ENCODE measurements around the gene CNIH3. TPM values are rescaled to one million over a fixed set of nuclear protein-coding genes. Genes with fewer than 3 reads are reported as not detected.

CNIH3 gene
- total and polyA plus RNA-seq, 10 of the 15 experiments (the other 5 are each of a cell fraction or from before 2014, with no cell fraction given), result 0.77 to 5.8 (median 1.8) TPM

GRCh38 chr1:224670506-224670905, 54.4 kb downstream of the CNIH3 start:
- intact Hi-C loops (cut with micrococcal nuclease; ENCODE audit: unreplicated experiment) (no loop called here), in situ Hi-C loops (cut with MboI) (no loop called here)
- Histone ChIP-seq H3K9ac (ENCODE audit: control insufficient read depth, insufficient read depth, low read length) (no peak overlapping the region), H3K4me2 (ENCODE audit: control insufficient read depth, insufficient read depth) (no peak overlapping the region), H3K9me3 (replicated peaks; ENCODE audit: control insufficient read depth, insufficient read depth, low read length) (no peaks in the 10 kb centered on the region; the same call in 2 of the 3 replicates), H3K36me3 (ENCODE audit: control insufficient read depth in 2 of 2, insufficient read depth in 2 of 2, low read length in 1 of 2) (no peaks in the 10 kb centered on the region), H3K27me3 (replicated peaks in 1 of 2; ENCODE audit: control insufficient read depth in 2 of 2, insufficient read depth in 2 of 2, low read length in 1 of 2) (no peaks in the 10 kb centered on the region; a peak in 1 of 4 replicates), H2AFZ (ENCODE audit: control insufficient read depth, low read depth, low read length) (no peak overlapping the region), H3K4me3 (no peak overlapping the region), H3K79me2 (ENCODE audit: control insufficient read depth, insufficient read depth, low read length) (no peaks in the 10 kb centered on the region), H3K4me1 (ENCODE audit: control insufficient read depth, insufficient read depth, low read length) (no peaks in the 10 kb centered on the region), H3K27ac (ENCODE audit: control insufficient read depth, insufficient read depth) (no peak overlapping the region), H4K20me1 (ENCODE audit: control insufficient read depth, insufficient read depth) (no peaks in the 10 kb centered on the region)
- CTCF ChIA-PET, result no interaction called here
- no TSS peak for BruUV-seq (replicated peaks)
- ATAC-seq (no peak), FAIRE-seq (no peak), DNase-seq (ENCODE audit: low read depth, low spot score) (no peak)
- POLR2A ChIA-PET, result no interaction called here
- RAD21 ChIA-PET (ENCODE audit: unreplicated experiment), result no interaction called here
- no peak for TF ChIP-seq MYC (IDR thresholded peaks at IDR 0.05; ENCODE audit: insufficient read depth, insufficient read length, insufficient replicate concordance, low read length, severe bottlenecking)
- TF ChIP-seq ZSCAN29 (IDR thresholded peaks at IDR 0.05), result no peak
- no peak for TF ChIP-seq CREM (IDR thresholded peaks at IDR 0.05; ENCODE audit: low read depth)
- TF ChIP-seq EED (IDR thresholded peaks at IDR 0.05; ENCODE audit: low read depth), result no peak
- no peak for TF ChIP-seq POLR2AphosphoS5 (IDR thresholded peaks at IDR 0.05; ENCODE audit: low read length)
- no peak for TF ChIP-seq CEBPZ (IDR thresholded peaks at IDR 0.05; ENCODE audit: low read depth, low read length)
- TF ChIP-seq JUNB (IDR thresholded peaks at IDR 0.05), result no peak
- TF ChIP-seq TCF7 (IDR thresholded peaks at IDR 0.05; ENCODE audit: borderline replicate concordance), result no peak
- no peak for TF ChIP-seq ASH2L (IDR thresholded peaks at IDR 0.05; ENCODE audit: borderline replicate concordance, low read depth)
- no peak for TF ChIP-seq EP300 (IDR thresholded peaks at IDR 0.05; ENCODE audit: borderline replicate concordance in 1 of 2, control insufficient read depth in 1 of 2, low read depth in 2 of 2, low read length in 2 of 2)
- TF ChIP-seq RELA (IDR thresholded peaks at IDR 0.05; ENCODE audit: borderline replicate concordance, partially characterized antibody), result no peak
- TF ChIP-seq HCFC1 (IDR thresholded peaks at IDR 0.05; ENCODE audit: low read length), result no peak
- TF ChIP-seq MTA2 (IDR thresholded peaks at IDR 0.05; ENCODE audit: low read depth), result no peak
- TF ChIP-seq IKZF2 (IDR thresholded peaks at IDR 0.05), result no peak
- TF ChIP-seq HSF1 (IDR thresholded peaks at IDR 0.05; ENCODE audit: low read depth, low read length), result no peak
- no peak for TF ChIP-seq SP1 (IDR thresholded peaks at IDR 0.05; ENCODE audit: low read depth, low read length)
- no peak for TF ChIP-seq BCL11A (IDR thresholded peaks at IDR 0.05; ENCODE audit: low read depth, low read length)
- no peak for TF ChIP-seq GABPA (IDR thresholded peaks at IDR 0.05; ENCODE audit: low read depth)
- no peak for TF ChIP-seq CREB1 (IDR thresholded peaks at IDR 0.05; ENCODE audit: low read depth)
- SMC1A ChIA-PET (ENCODE audit: uncharacterized antibody, unreplicated experiment), result interaction anchor here (1.1 to 1.3 kb wide), 2 partner anchors 10 kb away, joined by 3 read pairs; no protein-coding TSS in a partner anchor
- 0% methylated on average over 1 of the region's 1 CpG for WGBS (ENCODE audit: insufficient coverage, insufficient replicate concordance, low lambda C conversion rate, missing lambda C conversion rate)

Data from GM12878 (cell line).